NOMO-1 treated with DMSO at 0.1 percent for 48 hours (cell line): ENCODE data around the gene EPS8.
"Not testable (repeated sequence)": the region's sequence is repeated elsewhere in the genome, so short reads cannot be mapped to it uniquely, and the experiment has no call there.

Source experiments
- DNase-seq: peaks from one replicate; lab custom pipeline; 2025; ENCODE audit not compliant: unreplicated experiment; lab: John Stamatoyannopoulos, UW

The EPS8 gene

DNA sequence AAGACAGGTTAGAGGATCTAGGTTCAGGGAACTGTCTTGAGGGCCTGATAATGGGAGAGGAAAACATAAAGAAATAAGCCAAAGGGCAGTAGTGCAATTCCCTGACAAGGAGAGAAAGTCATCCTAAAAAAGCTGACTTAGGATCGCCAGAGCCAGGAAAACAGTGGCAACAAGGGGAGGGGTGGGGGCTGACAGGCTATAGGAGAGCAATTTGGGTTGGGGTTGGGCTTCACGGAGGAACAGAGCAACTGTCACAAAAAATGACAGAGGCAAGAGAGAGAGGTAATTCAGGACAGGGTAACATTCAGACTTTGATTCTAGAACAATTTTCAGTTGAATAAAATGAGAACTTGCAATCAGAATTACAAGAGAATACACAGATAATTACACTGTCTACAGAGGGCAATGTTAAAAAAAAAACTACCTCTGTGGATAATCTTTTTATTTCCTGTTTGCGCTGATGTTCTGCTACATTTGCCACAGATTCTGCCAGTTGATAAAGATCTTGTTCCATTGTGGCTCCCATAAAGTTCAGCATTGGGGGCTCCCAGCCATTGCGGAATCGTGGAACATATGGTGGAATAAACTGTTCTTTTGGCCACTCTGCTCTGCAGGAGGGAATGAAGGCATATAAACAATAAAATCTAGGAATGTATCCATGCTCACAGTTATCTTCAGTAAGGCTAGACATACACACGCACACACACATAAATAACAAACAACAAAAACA lies 138.6 kb downstream of the EPS8 start:
- DNase-seq, result no peak

DNA sequence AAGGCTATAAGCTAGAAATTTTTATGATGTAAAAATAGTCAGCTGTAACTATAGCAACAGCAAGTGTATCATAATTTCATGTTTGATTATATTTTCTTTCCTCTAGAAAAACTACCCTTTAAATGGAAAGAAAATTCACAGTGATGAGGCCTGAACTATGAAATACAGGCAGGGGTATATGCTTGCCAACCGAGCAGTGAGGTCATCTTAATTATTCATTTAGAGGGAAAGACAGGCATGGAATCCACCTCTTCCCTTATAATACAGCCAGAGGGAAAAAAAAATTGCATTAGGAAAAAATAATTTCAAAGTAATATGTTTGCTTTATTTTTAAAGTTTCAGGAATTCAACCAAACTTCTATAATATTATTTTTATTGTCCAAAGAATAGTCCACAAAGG lies 139.8 kb downstream of the EPS8 start:
- DNase-seq, result no peak

- DNase-seq, result no peak
Observed at GRCh38 chr12:15648558-15648957, 140.6 kb downstream of the EPS8 start.

DNA sequence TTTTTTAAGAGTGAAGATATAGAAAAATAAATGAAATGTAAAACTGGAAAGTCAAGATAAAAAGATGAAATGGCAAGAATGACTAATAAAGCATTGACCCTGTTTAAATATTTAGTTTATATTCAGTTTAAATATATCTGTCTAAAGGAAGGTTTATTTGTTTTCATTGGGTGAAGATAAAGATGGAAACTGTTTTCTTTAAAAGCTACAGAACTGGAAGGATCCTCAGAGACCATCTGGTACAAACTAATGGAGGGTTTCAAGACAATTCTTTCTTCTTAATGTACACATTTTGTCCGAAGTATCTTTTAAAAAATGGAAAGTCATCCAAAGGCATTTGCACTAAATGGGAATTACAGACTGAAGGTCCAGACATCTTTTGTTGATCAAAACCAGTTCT lies 142.6 kb downstream of the EPS8 start:
- no peak for DNase-seq

GRCh38 chr12:15644700-15645099 lies 144.5 kb downstream of the EPS8 start:
- no peak for DNase-seq

- DNase-seq, result no peak
Observed at GRCh38 chr12:15638231-15638630, 151.0 kb downstream of the EPS8 start.

GRCh38 chr12:15636060-15636890 lies 152.9 kb downstream of the EPS8 start:
- DNase-seq, result no peak

DNA sequence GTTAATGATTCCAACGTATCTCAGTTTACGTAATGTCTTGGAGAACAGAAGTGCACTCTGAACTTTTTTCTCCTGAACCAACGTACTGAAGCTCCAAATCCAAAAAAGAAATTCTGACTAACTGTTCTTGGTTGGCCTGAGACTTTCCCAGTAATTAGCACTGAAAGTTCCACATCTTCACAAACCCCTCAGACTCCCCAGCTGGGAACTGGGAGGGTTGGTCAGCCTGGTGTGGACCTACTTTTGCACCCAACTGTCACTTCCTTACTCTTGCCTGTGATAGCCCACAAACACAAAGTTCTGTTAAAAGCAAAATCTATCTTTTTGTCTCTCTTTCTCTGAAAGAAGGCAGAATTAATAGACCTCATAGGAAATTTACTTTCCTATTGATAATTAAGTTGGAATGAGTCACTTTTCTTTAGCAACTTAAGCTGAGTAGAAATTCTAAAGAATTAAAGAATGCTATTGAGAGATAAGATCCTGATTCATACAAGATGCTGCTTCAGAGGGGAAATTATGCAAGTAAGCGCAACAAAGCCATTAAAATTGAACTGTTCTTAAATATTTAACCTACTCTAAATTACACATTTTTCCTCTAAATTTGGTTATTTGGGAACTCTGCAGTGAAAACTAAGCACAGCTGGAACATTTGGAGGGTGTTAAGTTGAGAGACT lies 155.0 kb downstream of the EPS8 start:
- DNase-seq, result no peak

DNA sequence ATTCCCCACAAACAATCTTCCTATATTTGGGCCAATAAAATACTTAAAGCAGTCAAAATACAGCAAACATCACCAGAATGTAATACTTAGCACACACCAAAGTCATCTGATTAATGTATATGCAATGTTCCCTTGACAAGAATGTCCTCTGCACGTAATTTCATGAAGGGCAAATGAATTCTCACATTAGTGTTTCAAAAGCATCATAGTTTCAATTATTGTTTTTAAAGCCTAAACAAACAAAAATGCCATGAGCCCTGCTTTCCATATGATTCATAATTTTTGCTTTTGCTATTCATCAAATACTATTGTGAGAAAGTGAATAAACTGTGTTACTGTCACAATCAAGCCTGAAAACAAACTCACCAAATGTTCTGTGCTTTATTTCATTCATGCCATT lies 156.0 kb downstream of the EPS8 start:
- no peak for DNase-seq

DNA sequence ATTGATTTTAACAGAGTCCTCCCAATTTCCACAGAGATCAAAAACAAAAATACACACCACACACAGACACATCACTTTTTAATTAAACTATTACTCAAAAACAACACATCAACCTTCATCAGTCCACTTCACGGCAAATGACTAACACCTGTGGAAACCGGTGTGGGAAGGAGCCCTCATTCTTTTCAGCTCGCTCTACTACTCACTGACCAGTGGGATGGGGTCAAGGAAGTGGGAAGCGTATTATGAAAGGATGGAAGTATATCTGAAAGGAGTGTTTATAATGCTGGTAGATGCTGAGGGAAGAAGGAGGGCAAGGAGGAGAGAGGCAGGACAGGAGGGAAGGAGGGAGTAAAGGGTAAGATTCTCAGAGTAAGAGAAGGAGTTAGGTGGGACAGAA lies 156.5 kb downstream of the EPS8 start:
- no peak for DNase-seq

DNA sequence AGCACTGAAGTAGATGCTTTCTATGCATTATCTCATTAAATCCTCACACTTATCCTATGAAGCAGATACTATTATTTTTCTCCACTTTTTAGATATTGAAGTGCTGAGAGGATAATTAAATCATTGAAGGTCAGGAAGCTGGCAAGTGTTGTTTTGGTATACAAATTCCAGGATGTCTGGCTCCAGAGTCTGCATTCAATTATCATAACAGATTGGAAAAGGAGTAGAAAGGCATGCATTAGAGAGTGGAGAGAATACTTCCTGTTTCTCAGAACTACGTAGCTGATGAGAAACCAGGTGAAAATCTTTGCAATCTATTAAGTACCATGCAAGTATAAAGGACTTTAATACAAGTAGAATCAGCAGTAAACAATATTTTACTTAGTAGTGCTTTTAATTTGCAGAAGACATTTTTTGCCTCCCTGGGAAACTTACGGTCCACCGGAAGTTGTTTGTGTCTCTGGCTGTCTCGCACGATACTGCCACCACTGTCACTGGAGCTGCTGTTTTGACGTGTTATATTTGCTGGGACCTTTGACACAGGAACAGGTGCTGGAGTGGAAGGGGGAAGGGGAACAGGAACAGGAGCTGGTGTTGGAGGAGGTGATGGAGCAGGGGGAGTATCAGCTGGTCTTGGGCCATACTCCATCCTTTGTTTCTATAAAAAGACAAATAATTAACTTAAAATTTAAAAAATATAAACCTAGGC lies 158.0 kb downstream of the EPS8 start:
- DNase-seq, result peak; percentile 44

GRCh38 chr12:15629761-15630160 lies 159.4 kb downstream of the EPS8 start:
- no peak for DNase-seq

DNA sequence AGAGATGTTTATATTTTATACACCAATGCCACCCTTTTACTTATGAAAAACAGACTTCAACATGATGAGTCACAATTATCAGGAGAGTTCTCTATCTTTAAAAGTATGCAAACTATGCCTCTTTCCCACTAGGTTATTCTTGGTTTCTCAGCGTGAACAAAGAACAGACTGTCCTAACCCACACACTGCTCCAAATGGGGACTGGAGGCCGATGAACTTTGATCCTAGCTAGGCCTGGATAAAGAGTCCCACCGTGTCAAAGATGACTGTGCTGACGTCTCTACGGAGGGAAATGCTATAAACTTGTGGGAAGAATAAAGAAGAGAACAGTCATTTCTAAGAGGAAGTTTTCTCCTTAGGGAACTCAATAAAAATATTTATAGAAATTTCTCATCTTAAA lies 160.1 kb downstream of the EPS8 start:
- DNase-seq, result no peak

DNA sequence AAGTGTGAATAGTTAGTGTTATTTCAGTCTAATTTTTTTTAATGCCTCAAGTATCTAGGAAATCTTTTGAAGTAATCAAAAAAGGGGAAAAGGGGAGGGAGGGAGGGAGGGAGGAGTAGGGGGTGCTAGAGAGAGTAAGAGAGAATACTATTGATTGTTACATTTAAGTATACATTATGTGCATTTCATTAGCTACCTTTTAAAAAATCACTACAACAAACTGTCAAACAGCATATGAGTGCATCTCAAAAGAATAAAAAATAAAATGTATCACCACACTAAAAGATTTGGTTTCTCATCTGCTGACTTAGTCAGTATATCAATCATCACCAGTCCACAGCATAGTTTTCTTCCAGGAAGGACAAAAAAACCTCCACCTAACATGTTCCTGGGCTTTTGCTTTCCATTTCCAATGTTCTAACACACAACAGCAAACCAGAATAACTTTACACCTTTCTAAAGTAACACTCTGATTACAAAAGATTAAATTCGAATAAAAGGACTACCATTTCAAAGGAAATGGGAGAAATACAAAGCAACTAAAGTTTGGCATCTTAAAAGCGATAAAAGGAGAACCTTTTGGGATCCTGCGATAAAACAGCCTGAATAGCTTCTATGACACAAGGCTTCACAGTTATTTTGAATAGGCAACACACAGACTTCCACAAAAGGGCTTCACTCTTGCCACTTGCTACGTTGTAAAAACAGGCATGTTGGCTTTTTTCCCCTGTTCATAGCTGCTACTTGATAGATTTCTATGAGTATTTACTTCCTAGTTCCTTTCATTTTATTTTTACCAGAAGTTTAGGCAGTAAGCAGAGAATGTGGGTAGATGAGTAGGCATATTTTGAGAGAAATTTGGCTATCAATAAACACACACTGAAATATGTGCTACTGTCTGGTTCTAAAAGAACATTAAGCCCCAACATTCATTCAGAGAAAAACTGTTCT lies 160.9 kb downstream of the EPS8 start:
- DNase-seq, result no peak

DNA sequence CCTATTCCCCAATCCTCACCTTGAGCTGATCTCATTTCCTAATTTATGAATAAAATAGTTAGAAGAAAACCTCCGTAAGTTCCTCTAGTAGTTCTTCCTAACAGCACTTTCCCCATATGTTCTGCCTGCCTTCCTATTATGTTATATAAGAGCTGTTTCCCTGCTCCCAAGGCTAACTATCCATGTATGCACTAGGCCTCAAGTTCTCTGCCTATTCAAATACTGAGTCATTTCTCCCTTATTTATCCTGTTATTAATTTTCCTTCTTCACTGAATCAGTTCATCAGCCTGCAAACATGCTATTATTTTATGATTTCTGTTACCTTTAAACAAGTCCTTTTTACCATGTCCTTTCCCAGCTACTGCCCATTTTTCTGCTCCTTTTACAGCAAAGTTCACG lies 164.1 kb downstream of the EPS8 start:
- DNase-seq, result no peak

- no peak for DNase-seq
Observed at GRCh38 chr12:15620741-15621539, 168.2 kb downstream of the EPS8 start.

GRCh38 chr12:15616495-15616894 lies 172.7 kb downstream of the EPS8 start:
- not testable (repeated sequence) for DNase-seq

- DNase-seq, result no peak
Observed at GRCh38 chr12:15613981-15614380, 175.2 kb downstream of the EPS8 start.

GRCh38 chr12:15608941-15609340 lies 180.2 kb downstream of the EPS8 start:
- DNase-seq, result no peak
